GM12891 (cell line): ENCODE measurements around the gene ZNF564.
A peak's percentile ranks its signal among the peaks of the same experiment; 100 is the strongest.
"Not testable (repeated sequence)": the region's sequence is repeated elsewhere in the genome, so short reads cannot be mapped to it uniquely, and the experiment has no call there.

ENCODE experiments used
- DNase-seq: peaks from one replicate; pipeline ENCODE4 v3.0.0; 2011; ENCODE audit warnings: low spot score; ENCODE audit not compliant: insufficient read length
- FAIRE-seq: peaks from 2 replicates; lab custom pipeline; 2011; peaks lifted over from hg19 to GRCh38; lab: Jason Lieb, UNC
- PAX5 ChIP-seq: IDR thresholded peaks from 2 replicates; pipeline ENCODE4 v1.6.1; 2011; ENCODE audit warnings: low read length, moderate library complexity, mild to moderate bottlenecking; ENCODE audit not compliant: insufficient read depth, severe bottlenecking
- POLR2A ChIP-seq: IDR thresholded peaks from 2 replicates; pipeline ENCODE4 v1.6.1; 2011; ENCODE audit warnings: low read depth, low read length, control low read depth
- POLR2AphosphoS5 ChIP-seq: IDR thresholded peaks from 2 replicates; pipeline ENCODE4 v1.6.1; 2011; ENCODE audit warnings: low read depth, low read length, control low read depth
- POU2F2 ChIP-seq: IDR thresholded peaks from 2 replicates; pipeline ENCODE4 v1.6.1; 2011; ENCODE audit warnings: low read depth, mild to moderate bottlenecking, control low read depth, low read length, moderate library complexity
- SPI1 ChIP-seq: IDR thresholded peaks from 2 replicates; pipeline ENCODE4 v1.6.1; 2011; ENCODE audit warnings: low read depth, low read length, control low read depth
- TAF1 ChIP-seq: IDR thresholded peaks from 2 replicates; pipeline ENCODE4 v1.6.1; 2011; ENCODE audit warnings: low read depth, low read length, control low read depth

ZNF564 gene

DNA sequence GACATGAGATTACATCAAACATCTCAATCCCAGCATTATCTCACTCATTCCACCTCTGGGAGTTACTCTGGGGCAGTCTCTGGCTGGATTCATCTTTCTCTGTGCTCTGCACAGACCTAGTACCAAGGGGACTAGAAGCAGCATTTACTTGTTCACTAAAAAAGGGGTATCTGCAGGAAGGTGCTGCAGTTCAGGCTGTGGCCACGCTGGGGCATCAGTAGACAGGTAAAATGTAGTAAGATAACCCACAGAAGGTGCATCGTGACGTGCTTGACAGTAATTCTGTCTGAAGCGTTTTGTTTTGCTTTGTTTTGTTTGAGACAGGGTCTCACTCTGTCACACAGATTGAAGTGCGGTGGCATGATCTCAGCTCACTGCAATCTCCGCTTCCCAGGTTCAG is 29.3 kb downstream of the ZNF564 start:
- TF ChIP-seq POLR2A (no peak), SPI1 (no peak), PAX5 (no peak), POLR2AphosphoS5 (no peak), TAF1 (no peak), POU2F2 (no peak)
- no peak for DNase-seq
- no peak for FAIRE-seq

DNA sequence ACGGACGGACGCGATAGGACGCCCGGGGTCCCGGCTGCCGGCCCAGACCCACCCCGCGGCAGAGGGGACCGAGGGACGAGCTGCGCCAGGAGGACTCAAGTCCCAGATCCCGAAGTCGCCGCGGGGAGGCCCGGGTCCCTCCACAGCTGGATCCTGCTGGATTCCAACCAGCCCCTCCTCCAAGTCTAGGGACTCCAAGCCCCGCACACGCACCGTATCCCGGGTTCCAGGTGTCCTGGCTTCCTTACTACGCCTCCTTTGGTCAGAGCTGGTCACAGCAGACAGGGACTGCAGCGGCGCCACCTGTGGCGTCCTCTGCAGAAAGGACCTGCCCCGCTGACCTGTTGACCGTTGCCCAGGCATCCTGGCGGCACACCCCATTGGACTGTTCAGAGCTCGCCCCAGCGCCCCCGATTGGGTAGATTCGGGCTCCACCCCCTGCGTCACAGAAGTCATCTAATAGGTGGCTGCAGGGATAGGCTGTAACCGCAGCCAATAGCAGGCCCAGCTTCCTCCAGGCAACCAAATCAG is 37.7 kb downstream of the ZNF564 start:
- DNase-seq, result no peak
- TF ChIP-seq PAX5 (no peak), SPI1 (no peak), POU2F2 (no peak), TAF1 (no peak), POLR2AphosphoS5 (no peak), POLR2A (no peak)
- no peak for FAIRE-seq

DNA sequence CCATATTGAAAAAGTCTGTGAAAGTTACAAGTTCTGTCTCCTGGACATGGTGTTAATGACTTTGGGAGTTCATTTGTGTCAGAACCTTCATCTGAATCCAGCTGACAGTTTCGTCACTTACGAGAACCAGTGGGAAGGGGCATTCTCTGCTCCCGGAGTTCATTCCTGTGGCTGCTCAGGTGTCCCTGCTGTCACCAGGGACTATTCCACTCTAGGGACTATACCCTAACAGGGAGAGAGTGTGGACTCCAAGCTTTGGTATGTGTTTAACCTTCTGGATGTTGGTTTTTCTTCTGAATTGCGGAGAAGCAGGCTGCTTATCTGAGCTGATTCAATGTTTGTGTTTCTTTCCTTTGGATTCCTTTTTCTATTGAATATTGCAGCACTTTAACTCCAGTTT is 54.2 kb downstream of the ZNF564 start:
- DNase-seq (no peak), FAIRE-seq (no peak)
- TF ChIP-seq TAF1 (no peak), POLR2A (no peak), PAX5 (no peak)

DNA sequence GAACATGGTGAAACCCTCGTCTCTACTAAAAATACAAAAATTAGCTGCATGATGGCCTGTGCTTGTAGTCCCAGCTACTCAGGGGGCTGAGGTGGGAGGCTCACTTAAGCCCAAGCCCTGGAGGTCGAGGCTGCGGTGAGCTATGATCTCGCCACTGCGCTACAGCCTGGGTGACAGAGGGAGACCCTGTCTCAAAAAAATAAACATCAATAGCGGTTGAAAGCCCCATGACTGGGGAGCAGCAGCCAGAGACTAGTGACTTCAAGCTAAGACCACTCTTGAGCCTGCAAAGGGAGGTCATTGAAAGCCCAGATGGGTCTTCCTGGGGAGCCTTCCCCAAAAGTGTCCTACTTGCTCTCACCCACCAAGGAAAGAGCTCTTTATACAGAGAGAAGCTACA is 54.8 kb downstream of the ZNF564 start:
- TF ChIP-seq SPI1 (no peak), TAF1 (no peak), POU2F2 (no peak), POLR2A (no peak), POLR2AphosphoS5 (no peak), PAX5 (no peak)
- DNase-seq (no peak), FAIRE-seq (no peak)

DNA sequence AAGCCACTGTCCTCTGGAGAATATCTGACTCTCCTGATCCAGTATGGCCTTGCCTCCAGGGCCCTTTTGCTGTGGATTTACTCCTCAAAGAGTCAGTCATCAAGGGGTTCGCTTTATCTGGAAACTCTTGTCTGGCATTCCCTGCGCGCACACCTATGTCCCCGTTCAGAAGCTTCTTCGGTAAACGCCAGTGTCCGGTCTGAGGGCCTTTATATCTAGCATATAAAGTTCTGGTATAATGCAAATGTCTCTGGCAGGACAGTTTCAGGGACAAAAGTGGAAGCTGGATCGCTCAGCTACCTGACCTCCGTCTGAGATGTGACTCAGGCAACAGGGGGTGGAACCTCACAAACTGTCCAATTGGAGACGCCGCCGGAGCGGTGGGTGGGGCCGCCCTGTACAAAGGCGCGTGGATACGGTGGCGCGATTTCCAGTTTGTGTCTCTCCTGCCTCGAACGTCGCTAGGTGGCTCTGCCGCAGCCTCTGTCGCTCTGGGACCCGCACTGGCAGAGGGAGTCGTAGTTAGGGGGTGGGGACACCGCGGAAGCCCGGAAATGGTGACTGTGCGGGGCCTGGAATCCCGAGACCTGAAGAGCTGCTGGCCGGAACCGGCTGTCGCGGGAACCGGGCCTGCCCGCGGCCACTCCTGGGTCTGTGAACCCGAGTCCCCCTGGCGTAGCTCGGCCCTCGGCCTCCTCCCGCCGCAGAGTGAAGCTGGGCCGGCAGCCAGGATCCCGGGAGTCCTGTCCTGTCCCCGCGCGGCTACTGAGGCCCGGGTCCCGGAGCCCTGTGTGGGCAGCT is 56.1 kb downstream of the ZNF564 start:
- FAIRE-seq (peak; percentile 98), DNase-seq (peak; percentile 79)
- TF ChIP-seq POU2F2, result no peak
- no peak for TF ChIP-seq PAX5
- peak; percentile 62; the same call in 1 of the 2 replicates for TF ChIP-seq POLR2A
- TF ChIP-seq TAF1, result peak; percentile 36; the same call in 1 of the 2 replicates
- TF ChIP-seq POLR2AphosphoS5, result peak; percentile 66
- no peak for TF ChIP-seq SPI1

DNA sequence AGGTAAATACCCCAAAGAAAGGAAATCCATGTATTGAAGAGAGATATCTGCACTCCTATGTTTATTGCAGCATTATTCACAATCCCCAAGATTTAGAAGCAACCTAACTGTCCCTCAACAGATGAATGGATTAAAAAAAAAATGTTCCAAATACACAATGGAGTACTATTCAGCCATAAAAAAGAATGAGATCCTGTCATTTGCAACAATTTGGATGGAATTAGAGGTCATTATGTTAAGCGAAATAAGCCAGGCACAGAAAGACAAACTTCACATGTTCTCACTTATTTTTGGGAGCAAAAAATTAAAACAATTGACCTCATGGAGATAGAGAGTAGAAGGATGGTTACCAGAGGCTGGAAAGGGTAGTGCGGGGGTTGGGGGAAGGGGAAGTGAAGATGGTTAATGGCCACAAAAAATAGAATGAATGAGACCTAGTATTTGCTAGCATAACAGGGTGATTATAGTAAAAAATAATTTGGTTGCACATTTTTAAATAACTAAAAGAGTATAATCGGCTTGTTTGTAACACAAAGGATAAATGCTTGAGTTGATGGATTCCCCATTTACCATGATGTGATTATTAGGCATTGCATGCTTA is 56.9 kb downstream of the ZNF564 start:
- no peak for DNase-seq
- FAIRE-seq, result peak; percentile 33
- no peak for TF ChIP-seq PAX5
- TF ChIP-seq POU2F2, result no peak
- no peak for TF ChIP-seq SPI1
- no peak for TF ChIP-seq POLR2A
- no peak for TF ChIP-seq POLR2AphosphoS5
- no peak for TF ChIP-seq TAF1

DNA sequence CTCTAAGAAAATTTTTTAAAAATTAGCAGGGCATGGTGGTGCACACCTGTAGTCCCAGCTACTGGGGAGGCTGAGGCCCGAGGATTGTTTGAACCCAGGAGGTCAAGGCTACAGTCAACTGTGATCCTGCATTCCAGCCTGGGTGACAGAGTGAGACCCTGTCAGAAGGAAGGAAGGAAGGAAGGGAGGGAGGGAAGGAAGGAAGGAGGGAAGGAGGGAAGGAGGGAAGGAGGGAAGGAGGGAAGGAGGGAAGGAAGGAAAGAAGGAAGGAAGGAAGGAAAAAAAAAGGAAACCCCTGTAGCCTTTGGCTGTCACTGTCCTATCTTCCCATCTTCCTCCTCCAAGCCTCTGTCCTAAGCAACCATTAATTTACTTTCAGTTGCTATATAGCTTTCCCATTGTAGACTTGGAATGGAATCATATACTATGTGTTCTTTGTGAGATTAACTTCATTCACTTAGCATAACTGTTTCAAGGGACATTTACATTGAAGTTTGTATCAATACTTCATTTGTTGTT is 65.0 kb downstream of the ZNF564 start:
- DNase-seq, FAIRE-seq: not testable (repeated sequence)

DNA sequence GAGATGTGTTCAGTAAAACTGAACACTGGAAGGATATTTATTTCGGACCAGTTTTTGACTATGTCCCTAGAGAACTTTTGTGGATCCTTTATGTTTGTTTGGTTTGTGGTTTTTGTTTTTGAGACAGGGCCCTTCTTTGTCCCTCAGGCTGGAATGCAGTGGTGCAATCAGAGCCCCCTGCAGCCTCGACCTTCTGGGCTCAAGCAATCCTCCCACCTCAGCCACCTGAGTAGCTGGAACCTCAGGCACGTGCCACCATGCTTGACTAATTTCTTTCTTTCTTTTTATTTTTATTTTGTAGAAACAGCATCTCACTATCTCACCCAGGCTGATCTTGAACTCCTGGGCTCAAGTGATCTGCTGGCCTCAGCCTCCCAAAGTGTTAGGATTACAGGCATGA is 65.7 kb downstream of the ZNF564 start:
- TF ChIP-seq POU2F2 (no peak), POLR2AphosphoS5 (no peak), POLR2A (no peak), TAF1 (no peak), PAX5 (no peak), SPI1 (no peak)
- FAIRE-seq (no peak), DNase-seq (no peak)

DNA sequence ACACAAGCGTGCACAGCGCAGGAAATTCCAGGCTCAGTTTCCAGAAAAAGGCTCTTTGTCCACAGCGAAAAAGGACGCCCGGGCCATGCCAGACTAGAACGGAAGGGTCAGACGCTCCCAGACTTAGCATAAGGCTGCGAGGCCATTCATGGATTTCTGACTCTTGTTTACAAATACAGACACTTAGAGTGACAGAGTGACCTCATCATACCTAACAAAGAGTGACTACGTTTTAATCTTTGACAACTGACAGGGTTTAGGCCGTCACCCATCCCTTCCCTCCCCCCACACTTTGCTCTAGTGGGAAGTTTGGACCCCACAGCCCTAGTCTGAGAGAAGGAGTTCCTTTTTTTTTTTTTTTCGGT is 66.2 kb downstream of the ZNF564 start:
- TF ChIP-seq POLR2AphosphoS5, result no peak
- no peak for TF ChIP-seq SPI1
- no peak for TF ChIP-seq POU2F2
- TF ChIP-seq TAF1, result no peak
- no peak for TF ChIP-seq PAX5
- TF ChIP-seq POLR2A, result no peak
- DNase-seq, result no peak
- FAIRE-seq, result no peak
